H1 (cell line): ENCODE measurements around the gene INPP4B. TPM values are rescaled to one million over a fixed set of nuclear protein-coding genes. Genes with fewer than 3 reads are reported as not detected.

Experiments
- CTCF ChIA-PET: fragments of 300-600 bp; sonication (Branson Sonifier 250); formaldehyde crosslinking; loops from one replicate; lab custom pipeline; 2021; ENCODE audit not compliant: partially characterized antibody; lab: Charles Lee
- POLR2A ChIA-PET: fragments of 300-600 bp; sonication (Branson Sonifier 250); formaldehyde crosslinking; loops from one replicate; lab custom pipeline; 2021; ENCODE audit warnings: inconsistent platforms; ENCODE audit not compliant: partially characterized antibody; lab: Charles Lee
- DNase-seq, 2 experiments: peaks; one replicate each; pipeline versions ENCODE4 v3.0.0 to v3.0.0-alpha.2; 2010 to 2022; ENCODE audit warnings: low spot score in 2 of 2, low read depth in 1 of 2, mixed read lengths in 1 of 2
- FAIRE-seq: peaks from 2 replicates; lab custom pipeline; 2011; peaks lifted over from hg19 to GRCh38; lab: Jason Lieb, UNC
- H2AFZ ChIP-seq: 2 replicates; pipeline ENCODE4 v1.8.1; 2012; ENCODE audit warnings: low read length, inconsistent platforms
- H2AK5ac ChIP-seq: 2 replicates; pipeline ENCODE4 v1.6.1; 2013; ENCODE audit warnings: low read depth, low read length
- H2BK120ac ChIP-seq: replicated peaks from 2 replicates; pipeline ENCODE3; 2013; ENCODE audit warnings: low read depth, low read length, inconsistent platforms
- H2BK12ac ChIP-seq: 2 replicates; pipeline ENCODE4 v1.6.1; 2013; ENCODE audit warnings: low read depth, low read length
- H2BK15ac ChIP-seq: 2 replicates; pipeline ENCODE4 v1.6.1; 2013; ENCODE audit warnings: low read length
- H2BK20ac ChIP-seq: 2 replicates; pipeline ENCODE4 v1.6.1; 2013; ENCODE audit warnings: low read length
- H2BK5ac ChIP-seq: 2 replicates; pipeline ENCODE4 v1.6.1; 2013; ENCODE audit warnings: low read depth, low read length
- H3K14ac ChIP-seq: 2 replicates; pipeline ENCODE4 v1.6.1; 2013; ENCODE audit warnings: inconsistent platforms; ENCODE audit not compliant: insufficient read length
- H3K18ac ChIP-seq: 2 replicates; pipeline ENCODE4 v1.6.1; 2013; ENCODE audit warnings: low read length; ENCODE audit errors: extremely low read depth
- H3K23ac ChIP-seq: 2 replicates; pipeline ENCODE4 v1.6.1; 2013; ENCODE audit warnings: inconsistent platforms; ENCODE audit not compliant: insufficient read length
- H3K23me2 ChIP-seq: 2 replicates; pipeline ENCODE4 v1.6.1; 2013; ENCODE audit warnings: low read depth, low read length
- H3K27ac ChIP-seq: 2 replicates; pipeline ENCODE4 v1.6.1; 2011; ENCODE audit warnings: low read depth, low read length, inconsistent platforms
- H3K27me3 ChIP-seq, 4 experiments: replicated peaks in 1 of 4; 1 replicate in 1 of 4; 2 replicates in 3 of 4; pipeline versions ENCODE4 v1.6.1 to v1.8.1; 2011 to 2013; ENCODE audit warnings: low read length in 3 of 4, mild to moderate bottlenecking in 3 of 4, inconsistent platforms in 2 of 4, mixed read lengths in 2 of 4, moderate library complexity in 1 of 4; ENCODE audit not compliant: control insufficient read depth in 3 of 4, insufficient read depth in 3 of 4; ENCODE audit errors: extremely low read depth in 1 of 4
- H3K36me3 ChIP-seq, 4 experiments: 2 replicates each; pipeline versions ENCODE4 v1.6.1 to v1.8.1; 2011 to 2013; ENCODE audit warnings: mild to moderate bottlenecking in 4 of 4, low read length in 3 of 4, moderate library complexity in 2 of 4, control low read depth in 1 of 4, inconsistent platforms in 1 of 4; ENCODE audit not compliant: insufficient read depth in 4 of 4, control insufficient read depth in 2 of 4
- H3K4ac ChIP-seq: replicated peaks from 2 replicates; pipeline ENCODE3; 2013; ENCODE audit warnings: low read length, low read depth, mixed read lengths, inconsistent platforms; ENCODE audit not compliant: insufficient read length
- H3K4me1 ChIP-seq, 4 experiments: replicated peaks in 1 of 4; 1 replicate in 1 of 4; 2 replicates in 3 of 4; pipeline versions ENCODE4 v1.6.1 to v1.8.1; 2011 to 2013; ENCODE audit warnings: low read length in 3 of 4, inconsistent platforms in 2 of 4, mixed read lengths in 1 of 4; ENCODE audit not compliant: insufficient read depth in 4 of 4, control insufficient read depth in 3 of 4
- H3K4me2 ChIP-seq, 2 experiments: 2 replicates each; pipeline versions ENCODE4 v1.6.1 to v1.8.1; 2011 to 2013; ENCODE audit warnings: low read depth in 2 of 2, low read length in 2 of 2, control low read depth in 1 of 2, inconsistent platforms in 1 of 2, mild to moderate bottlenecking in 1 of 2; ENCODE audit not compliant: insufficient read depth in 1 of 2
- H3K4me3 ChIP-seq, 4 experiments: fragments of 200-600, 300-600 bp in 1 of 4; sonication (generic), shearing (Covaris generic), sonication (Bioruptor Twin) in 1 of 4; 2 replicates each; pipeline versions ENCODE4 v1.5.1 to v1.8.1; 2011 to 2016; ENCODE audit warnings: low read length in 4 of 4, low read depth in 3 of 4, control low read depth in 2 of 4, inconsistent platforms in 2 of 4, mild to moderate bottlenecking in 2 of 4, mixed read lengths in 1 of 4, moderate library complexity in 1 of 4; ENCODE audit not compliant: insufficient read depth in 2 of 4; ENCODE audit errors: extremely low read depth in 1 of 4
- H3K56ac ChIP-seq: replicated peaks from 2 replicates; pipeline ENCODE3; 2013; ENCODE audit warnings: low read depth, mild to moderate bottlenecking, mixed read lengths, low read length, inconsistent platforms; ENCODE audit not compliant: insufficient read length
- H3K79me1 ChIP-seq: 2 replicates; pipeline ENCODE4 v1.6.1; 2013; ENCODE audit warnings: low read depth, low read length, control low read depth
- H3K79me2 ChIP-seq, 2 experiments: 2 replicates each; pipeline versions ENCODE4 v1.6.1 to v1.8.1; 2012 to 2013; ENCODE audit warnings: low read length in 2 of 2, mild to moderate bottlenecking in 2 of 2, inconsistent platforms in 1 of 2; ENCODE audit not compliant: insufficient read depth in 2 of 2, control insufficient read depth in 1 of 2
- H3K9ac ChIP-seq, 4 experiments: replicated peaks in 1 of 4; 1 replicate in 1 of 4; 2 replicates in 3 of 4; pipeline versions ENCODE4 v1.6.1 to v1.8.1; 2011 to 2013; ENCODE audit warnings: low read depth in 3 of 4, low read length in 3 of 4, control low read depth in 2 of 4, mild to moderate bottlenecking in 2 of 4, moderate library complexity in 2 of 4, inconsistent platforms in 1 of 4; ENCODE audit errors: extremely low read depth in 1 of 4
- H3K9me3 ChIP-seq, 2 experiments: 2 replicates each; pipeline versions ENCODE4 v1.6.1 to v1.8.1; 2012 to 2013; ENCODE audit warnings: mild to moderate bottlenecking in 2 of 2, moderate library complexity in 2 of 2, control low read depth in 1 of 2, inconsistent platforms in 1 of 2, low read depth in 1 of 2, low read length in 1 of 2, mixed read lengths in 1 of 2; ENCODE audit not compliant: insufficient read depth in 2 of 2
- H4K20me1 ChIP-seq, 2 experiments: replicated peaks in 1 of 2; 2 replicates each; pipeline versions ENCODE3 to v1.8.1; 2011 to 2013; ENCODE audit warnings: inconsistent platforms in 2 of 2, low read length in 2 of 2, mild to moderate bottlenecking in 1 of 2; ENCODE audit not compliant: insufficient read depth in 2 of 2, control insufficient read depth in 1 of 2
- H4K5ac ChIP-seq: 2 replicates; pipeline ENCODE4 v1.6.1; 2013; ENCODE audit warnings: low read length, low read depth, mixed read lengths, inconsistent platforms; ENCODE audit not compliant: insufficient read length
- H4K8ac ChIP-seq: 2 replicates; pipeline ENCODE4 v1.8.0; 2013; ENCODE audit warnings: mild to moderate bottlenecking, moderate library complexity, low read length, inconsistent platforms; ENCODE audit not compliant: insufficient read depth; ENCODE audit errors: extremely low read depth
- H4K91ac ChIP-seq: replicated peaks from 2 replicates; pipeline ENCODE3; 2013; ENCODE audit warnings: low read length, mixed read lengths, inconsistent platforms; ENCODE audit not compliant: insufficient read length
- FOSL1 ChIP-seq: IDR thresholded peaks from 2 replicates; pipeline ENCODE4 v1.6.1; 2011; ENCODE audit warnings: mild to moderate bottlenecking, low read depth, low read length, moderate library complexity; ENCODE audit not compliant: insufficient read depth
- NRF1 ChIP-seq: IDR thresholded peaks from 2 replicates; pipeline ENCODE4 v1.6.1; 2011; ENCODE audit warnings: mild to moderate bottlenecking, low read depth, low read length, improper control_type of control experiment
- POLR2A ChIP-seq, 2 experiments: IDR thresholded peaks; 1 replicate in 1 of 2; 2 replicates in 1 of 2; pipeline ENCODE4 v1.6.1; 2011; ENCODE audit warnings: low read depth in 2 of 2, low read length in 2 of 2, mild to moderate bottlenecking in 2 of 2; ENCODE audit errors: control extremely low read depth in 1 of 2
- SP1 ChIP-seq: IDR thresholded peaks from 2 replicates; pipeline ENCODE4 v1.6.1; 2011; ENCODE audit warnings: low read depth, low read length
- WGBS, 2 experiments: shearing (Covaris generic) in 1 of 2; methylation state at CpG; one replicate each; pipeline versions ENCODE4 v1.1.6 to v1.1.7; 2013 to 2015; ENCODE audit warnings: low lambda C conversion rate in 2 of 2, mixed read lengths in 2 of 2, inconsistent platforms in 1 of 2, low coverage in 1 of 2, missing lambda C conversion rate in 1 of 2; ENCODE audit not compliant: insufficient replicate concordance in 2 of 2, insufficient coverage in 1 of 2, insufficient read length in 1 of 2; ENCODE audit errors: extremely low coverage in 1 of 2, missing lambda C conversion rate in 1 of 2; 5-methylcytosine and 5-hydroxymethylcytosine counted together
- polyA plus RNA-seq, 7 experiments: library from polyadenylated mRNA; depleted of rRNA in 3 of 7; stranded (reverse) in 5 of 7; unstranded in 2 of 7; fragments of >200 nt in 5 of 7; fragments of 200-250 nt in 2 of 7; gene quantifications; 1 replicate in 5 of 7; 2 replicates in 1 of 7; 4 replicates in 1 of 7; pipeline versions ENCODE4 v1.2.1 to v1.2.3, GENCODE V29; 2011 to 2013; ENCODE audit warnings: missing spikeins in 2 of 7, mixed read lengths in 2 of 7
- total RNA-seq: library from RNA; stranded (reverse); fragmentation: NEBNext Ultra II Directional; extraction: Animal tissue kit (Norgen Biotek cat#: 25700); gene quantifications from 2 replicates; pipeline ENCODE4 v1.2.1, GENCODE V29; 2021

Gene INPP4B
- total and polyA plus RNA-seq, 2 of the 8 experiments (the other 6 are each of a cell fraction or from before 2014, with no cell fraction given) = 0.11 to 0.54 TPM

DNA sequence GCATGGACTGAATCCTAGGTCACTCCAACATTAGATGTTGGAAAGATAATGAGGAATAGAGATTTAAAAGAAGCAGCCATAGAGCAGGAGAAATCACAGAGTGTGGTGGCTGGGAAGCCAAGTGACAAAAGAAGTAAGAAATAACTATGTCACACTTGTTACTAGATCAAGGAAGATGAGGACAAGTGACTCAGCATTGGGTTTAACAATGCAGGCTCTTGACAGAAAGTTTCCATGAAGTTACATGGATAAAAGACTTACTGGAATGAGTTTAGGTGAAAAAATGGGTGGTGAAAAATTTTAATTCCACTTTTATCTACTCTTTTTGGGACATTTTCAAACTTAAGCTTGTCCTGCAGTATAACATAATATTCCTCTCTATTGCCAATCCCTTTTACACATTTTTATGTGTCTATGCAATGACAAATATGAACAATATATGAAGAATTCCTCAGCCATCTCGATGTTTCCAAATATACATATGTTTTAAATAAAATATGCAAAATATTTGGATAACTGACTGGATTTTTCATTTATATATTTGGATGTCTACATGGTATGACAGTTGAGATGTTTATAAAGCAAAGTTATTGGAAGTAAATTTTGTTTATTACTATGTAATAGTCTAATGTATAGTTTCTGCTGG lies 747.1 kb downstream of the INPP4B start:
- no peak overlapping the region for H4K91ac ChIP-seq
- no peak overlapping the region for H3K4ac ChIP-seq
- H2AK5ac ChIP-seq = no peak overlapping the region
- no peak overlapping the region for H3K9ac ChIP-seq
- no peak overlapping the region for H3K4me2 ChIP-seq
- no peaks in the 10 kb centered on the region for H3K79me2 ChIP-seq
- H3K56ac ChIP-seq = no peak overlapping the region
- H3K27me3 ChIP-seq = no peaks in the 10 kb centered on the region
- no peaks in the 10 kb centered on the region for H3K79me1 ChIP-seq
- FAIRE-seq (no peak), DNase-seq (no peak)
- no peak overlapping the region for H3K18ac ChIP-seq
- no peaks in the 10 kb centered on the region for H3K23me2 ChIP-seq
- H4K5ac ChIP-seq = no peak overlapping the region
- H2BK12ac ChIP-seq = no peak overlapping the region
- no peak overlapping the region for H2BK5ac ChIP-seq
- no peak overlapping the region for H4K8ac ChIP-seq
- H3K9me3 ChIP-seq = no peaks in the 10 kb centered on the region
- H3K4me3 ChIP-seq = no peak overlapping the region
- no peak overlapping the region for H2AFZ ChIP-seq
- no peak overlapping the region for H2BK20ac ChIP-seq
- TF ChIP-seq SP1 = no peak
- no peak for TF ChIP-seq NRF1
- no peak for TF ChIP-seq FOSL1
- TF ChIP-seq POLR2A (IDR thresholded peaks at IDR 0.05; ENCODE audit: control extremely low read depth in 1 of 2, low read depth in 2 of 2, low read length in 2 of 2) = no peak
- TF ChIP-seq, all 59 proteins: peak for 0
- 94% methylated on average over 1 of the region's 1 CpG; no CpG with 5 or more reads in 1 of the 2 experiments for WGBS, 2 experiments
- ChIA-PET CTCF (no interaction called here), POLR2A (no interaction called here)
- Histone ChIP-seq H4K20me1 (no peaks in the 10 kb centered on the region), H3K23ac (no peak overlapping the region), H2BK15ac (no peak overlapping the region), H3K4me1 (no peaks in the 10 kb centered on the region; a peak in 1 of 7 replicates), H3K36me3 (no peaks in the 10 kb centered on the region), H3K27ac (no peak overlapping the region), H3K14ac (no peak overlapping the region), H2BK120ac (no peak overlapping the region)
